Lung (tissue), 12 donors: Measurements from ENCODE around the gene ARCN1. TPM values are rescaled to one million over a fixed set of nuclear protein-coding genes. Genes with fewer than 3 reads are reported as not detected.

Experiments used
- ATAC-seq: fragments of 200-7000 bp; cut with Tn5 transposase; one replicate; pipeline ENCODE4 v1.9.1; 2020; ENCODE audit warnings: moderate number of reproducible peaks; ENCODE audit not compliant: insufficient read depth, low FRiP score
- DNase-seq, 3 donors: peaks; one replicate each; pipeline ENCODE4 v3.0.0-alpha.2; 2013 to 2017
- H3K27ac ChIP-seq, 2 donors: one replicate each; pipeline ENCODE4 v1.5.1; 2013; ENCODE audit warnings: mild to moderate bottlenecking in 2 of 2, moderate library complexity in 2 of 2, control low read depth in 1 of 2, inconsistent platforms in 1 of 2, low read depth in 1 of 2, low read length in 1 of 2
- H3K27me3 ChIP-seq, 3 donors: one replicate each; pipeline ENCODE4 v1.5.1; 2013; ENCODE audit warnings: low read length in 2 of 3; ENCODE audit not compliant: control insufficient read depth in 3 of 3, insufficient read depth in 3 of 3
- H3K36me3 ChIP-seq, 4 donors: one replicate each; pipeline ENCODE4 v1.5.1; 2013; ENCODE audit warnings: low read length in 4 of 4, mild to moderate bottlenecking in 1 of 4, moderate library complexity in 1 of 4; ENCODE audit not compliant: control insufficient read depth in 4 of 4, insufficient read depth in 4 of 4
- H3K4me1 ChIP-seq, 5 donors: one replicate each; pipeline ENCODE4 v1.5.1; 2013; ENCODE audit warnings: low read length in 5 of 5, mild to moderate bottlenecking in 2 of 5, moderate library complexity in 1 of 5; ENCODE audit not compliant: control insufficient read depth in 5 of 5, insufficient read depth in 5 of 5
- H3K4me3 ChIP-seq: one replicate; pipeline ENCODE4 v1.5.1; 2013; ENCODE audit warnings: mild to moderate bottlenecking, control low read depth, moderate library complexity
- H3K9ac ChIP-seq, 2 donors: one replicate each; pipeline ENCODE4 v1.5.1; 2013; ENCODE audit warnings: low read length in 2 of 2, control low read depth in 1 of 2; ENCODE audit not compliant: insufficient read depth in 1 of 2
- H3K9me3 ChIP-seq, 4 donors: one replicate each; pipeline ENCODE4 v1.5.1; 2013; ENCODE audit warnings: low read length in 3 of 4, mild to moderate bottlenecking in 1 of 4, moderate library complexity in 1 of 4; ENCODE audit not compliant: control insufficient read depth in 4 of 4, insufficient read depth in 3 of 4
- WGBS, 2 donors: extraction: QIAGEN DNeasy Blood & Tissue Kit; methylation state at CpG; one replicate each; pipeline ENCODE4 v1.1.7; 2013; 5-methylcytosine and 5-hydroxymethylcytosine counted together
- polyA plus RNA-seq, 2 donors: library from polyadenylated mRNA; stranded (reverse); fragments of 200-250 nt; gene quantifications; one replicate each; pipeline ENCODE4 v1.2.1, GENCODE V29; 2013
- total RNA-seq, 2 donors: library from RNA; depleted of rRNA in 1 of 2; stranded (reverse); fragments of >200 nt in 1 of 2; gene quantifications; one replicate each; pipeline ENCODE4 v1.2.1, GENCODE V29; 2014 to 2021
- TF ChIP-seq, protein P1 (sequence below): IDR thresholded peaks from 2 replicates; pipeline ENCODE4 v1.5.1; 2012; ENCODE audit warnings: mild to moderate bottlenecking; ENCODE audit errors: control extremely low read depth, extremely low read depth
- donor health status: control.
- donor health status: control.
- donor health status: Bipolar disorder and iron deficiency.
- donor health status: healthy.
- donor health status: DM: yes; HTN: yes; CAD: no.

ARCN1 gene
- total and polyA plus RNA-seq, 4 donors = 72.4 to 123 (median 106) TPM

DNA sequence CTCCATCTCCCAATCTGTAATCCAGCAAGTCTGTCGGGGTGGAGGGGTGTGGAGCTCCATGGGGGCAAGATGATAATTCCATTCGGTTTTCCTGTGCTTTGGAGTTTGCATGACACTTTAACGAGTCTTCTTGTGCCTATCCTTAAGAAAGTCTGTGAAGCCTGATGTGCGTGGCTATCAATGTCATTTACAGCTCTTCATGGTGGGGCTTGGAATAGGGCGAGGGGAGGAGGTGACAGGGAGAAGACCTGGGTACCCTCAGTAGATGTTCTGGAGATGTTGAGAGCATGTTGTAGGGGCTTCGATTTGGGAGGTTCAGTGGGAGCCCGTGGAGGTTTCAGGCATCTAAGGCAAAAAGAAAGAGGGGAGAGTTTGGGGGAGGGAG lies 34.6 kb downstream of the ARCN1 start:
- Histone ChIP-seq H3K27me3 (peaks cover 0 to 4% (median 0%) of the 10 kb centered on the region in 3 donors), H3K27ac (peak overlapping the region; percentile 40 to 52), H3K9ac (peak overlapping the region in 1 of 2 donors; percentile 32), H3K9me3 (no peaks in the 10 kb centered on the region), H3K4me1 (peaks cover 0 to 73% (median 27%) of the 10 kb centered on the region in 5 donors), H3K4me3 (no peak overlapping the region), H3K36me3 (peaks cover 5 to 11% (median 7%) of the 10 kb centered on the region in 4 donors)
- DNase-seq (no peak), ATAC-seq (no peak)
- TF ChIP-seq, protein P1, sequence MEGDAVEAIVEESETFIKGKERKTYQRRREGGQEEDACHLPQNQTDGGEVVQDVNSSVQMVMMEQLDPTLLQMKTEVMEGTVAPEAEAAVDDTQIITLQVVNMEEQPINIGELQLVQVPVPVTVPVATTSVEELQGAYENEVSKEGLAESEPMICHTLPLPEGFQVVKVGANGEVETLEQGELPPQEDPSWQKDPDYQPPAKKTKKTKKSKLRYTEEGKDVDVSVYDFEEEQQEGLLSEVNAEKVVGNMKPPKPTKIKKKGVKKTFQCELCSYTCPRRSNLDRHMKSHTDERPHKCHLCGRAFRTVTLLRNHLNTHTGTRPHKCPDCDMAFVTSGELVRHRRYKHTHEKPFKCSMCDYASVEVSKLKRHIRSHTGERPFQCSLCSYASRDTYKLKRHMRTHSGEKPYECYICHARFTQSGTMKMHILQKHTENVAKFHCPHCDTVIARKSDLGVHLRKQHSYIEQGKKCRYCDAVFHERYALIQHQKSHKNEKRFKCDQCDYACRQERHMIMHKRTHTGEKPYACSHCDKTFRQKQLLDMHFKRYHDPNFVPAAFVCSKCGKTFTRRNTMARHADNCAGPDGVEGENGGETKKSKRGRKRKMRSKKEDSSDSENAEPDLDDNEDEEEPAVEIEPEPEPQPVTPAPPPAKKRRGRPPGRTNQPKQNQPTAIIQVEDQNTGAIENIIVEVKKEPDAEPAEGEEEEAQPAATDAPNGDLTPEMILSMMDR = no peak
- WGBS, 2 donors = 76 to 81% methylated on average over 7 of the region's 7 CpGs

- peaks cover 0 to 4% (median under 1%) of the 10 kb centered on the region in 4 donors for H3K36me3 ChIP-seq
- peaks cover 0 to 71% (median 35%) of the 10 kb centered on the region in 5 donors for H3K4me1 ChIP-seq
- TF ChIP-seq, protein P1 = peak; percentile 18
- peak within 1 kb of the TSS; percentile 93 to 98 for H3K27ac ChIP-seq
- peak within 1 kb of the TSS in 1 of 2 donors; percentile 42 for H3K9ac ChIP-seq
- H3K9me3 ChIP-seq = no peaks in the 10 kb centered on the region
- peaks cover 0 to 4% (median 0%) of the 10 kb centered on the region in 3 donors for H3K27me3 ChIP-seq
- 1% methylated on average over 55 to 72 of the region's 72 CpGs for WGBS, 2 donors
- DNase-seq (peak; percentile 68 to 79 (median 78)), ATAC-seq (peak; percentile 14)
- peak within 1 kb of the TSS; percentile 44 for H3K4me3 ChIP-seq
Measured at GRCh38 chr11:118607401-118608359, 35.5 kb downstream of the ARCN1 start, which contains the start of gene PHLDB1. Gene PHLDB1 (plus strand): TSS chr11:118607615. CDS start chr11:118613837, 6,222 bp downstream.

- Histone ChIP-seq H3K36me3 (peaks cover 0 to under 1% (median 0%) of the 10 kb centered on the region in 4 donors), H3K9ac (no peak overlapping the region), H3K4me3 (peak overlapping the region; percentile 44), H3K27ac (peak overlapping the region; percentile 93 to 98), H3K9me3 (no peaks in the 10 kb centered on the region), H3K27me3 (peaks cover 0 to 4% (median 0%) of the 10 kb centered on the region in 3 donors), H3K4me1 (peaks cover 0 to 67% (median 38%) of the 10 kb centered on the region in 5 donors)
- ATAC-seq (peak; percentile 45), DNase-seq (peak in 1 of 3 donors; percentile 57)
- TF ChIP-seq, protein P1 = no peak
- 12 to 13% methylated on average over 67 to 69 of the region's 69 CpGs for WGBS, 2 donors
Measured at GRCh38 chr11:118608360-118609227, 36.4 kb downstream of the ARCN1 start.
